Medulla oblongata (tissue), 1 donor: ENCODE results near the gene SLC2A11.

Experiments used
- DNase-seq: peaks from one replicate; pipeline ENCODE4 v3.0.0-alpha.2; 2015; ENCODE audit errors: extremely low spot score

SLC2A11 gene

GRCh38 chr22:23832226-23833016 is 25.3 kb upstream of the SLC2A11 start:
- no peak for DNase-seq

GRCh38 chr22:23833017-23833751 is 24.5 kb upstream of the SLC2A11 start:
- no peak for DNase-seq

- no peak for DNase-seq
These were observed 23.8 kb upstream of the SLC2A11 start for GRCh38 chr22:23833911-23834317.

- DNase-seq: no peak
These were observed 23.3 kb upstream of the SLC2A11 start for GRCh38 chr22:23834406-23834792.

- peak; percentile 87 for DNase-seq
These were observed 22.7 kb upstream of the SLC2A11 start for GRCh38 chr22:23834793-23835483.

- DNase-seq: no peak
These were observed 22.1 kb upstream of the SLC2A11 start for GRCh38 chr22:23835484-23836144.

GRCh38 chr22:23836281-23836680 is 21.4 kb upstream of the SLC2A11 start:
- DNase-seq: no peak

GRCh38 chr22:23836692-23837495 is 20.8 kb upstream of the SLC2A11 start:
- no peak for DNase-seq

- no peak for DNase-seq
These were observed 20.2 kb upstream of the SLC2A11 start for GRCh38 chr22:23837496-23837859.

GRCh38 chr22:23837911-23838680 is 19.6 kb upstream of the SLC2A11 start:
- DNase-seq: no peak

GRCh38 chr22:23838681-23839468 is 18.8 kb upstream of the SLC2A11 start, which contains the start of gene DERL3:
Gene DERL3, minus strand, starts transcription at chr22:23839006. Its CDS starts 19 bp downstream, at chr22:23838987.
- DNase-seq: peak; percentile 96

GRCh38 chr22:23840026-23840425 is 17.6 kb upstream of the SLC2A11 start:
- no peak for DNase-seq

GRCh38 chr22:23841292-23841691 is 16.4 kb upstream of the SLC2A11 start:
- DNase-seq: no peak

- DNase-seq: no peak
These were observed 15.8 kb upstream of the SLC2A11 start for GRCh38 chr22:23841736-23842445.

GRCh38 chr22:23842599-23842998 is 15.1 kb upstream of the SLC2A11 start:
- DNase-seq: no peak

GRCh38 chr22:23844739-23845202 is 12.9 kb upstream of the SLC2A11 start:
- no peak for DNase-seq

- no peak for DNase-seq
These were observed 12.2 kb upstream of the SLC2A11 start for GRCh38 chr22:23845265-23846080.

GRCh38 chr22:23846081-23846469 is 11.6 kb upstream of the SLC2A11 start:
- no peak for DNase-seq
